K562 (cell line): ENCODE data around the gene CCT5. TPM values are rescaled to one million over a fixed set of nuclear protein-coding genes. Genes with fewer than 3 reads are reported as not detected.

Experiments used
- CC2D1A ChIP-seq: fragments of 450-650 bp; IDR thresholded peaks from 2 replicates; pipeline ENCODE4 v1.6.1; 2017; ENCODE audit warnings: mild to moderate bottlenecking
- CXXC5 ChIP-seq: fragments of 250-450 bp; sonication (Bioruptor Pico); IDR thresholded peaks from 2 replicates; pipeline ENCODE4 v1.8.0; 2022; ENCODE audit warnings: inconsistent platforms, mild to moderate bottlenecking, moderate library complexity
- HLTF ChIP-seq: fragments of 450-650 bp; IDR thresholded peaks from 2 replicates; pipeline ENCODE4 v1.6.1; 2016
- HSF4 ChIP-seq: fragments of 250-450 bp; sonication (Bioruptor Pico); IDR thresholded peaks from 2 replicates; pipeline ENCODE4 v2.1.2; 2022; ENCODE audit warnings: mild to moderate bottlenecking, moderate library complexity, borderline replicate concordance
- MCM3 ChIP-seq: fragments of 450-650 bp; IDR thresholded peaks from 2 replicates; pipeline ENCODE4 v1.6.1; 2016
- SNRNP70 ChIP-seq: fragments of 200-400 bp; formaldehyde crosslinking; optimal IDR thresholded peaks from 2 replicates; pipeline ENCODE3; 2017; ENCODE audit warnings: low read depth, low read length
- TAF15 ChIP-seq: fragments of 200-400 bp; formaldehyde crosslinking; IDR thresholded peaks from 2 replicates; pipeline ENCODE4 v1.6.1; 2017; ENCODE audit warnings: mild to moderate bottlenecking, low read depth, low read length, moderate library complexity
- TEAD2 ChIP-seq: fragments of 450-650 bp; IDR thresholded peaks from 2 replicates; pipeline ENCODE4 v1.6.1; 2016; ENCODE audit warnings: missing genetic modification characterization, control low read depth, missing compliant biosample characterization
- TFAM ChIP-seq: fragments of 250-450 bp; sonication (Bioruptor Pico); conservative IDR thresholded peaks from 2 replicates; pipeline ENCODE4 v1.5.0; 2021; ENCODE audit warnings: mild to moderate bottlenecking, moderate library complexity
- ZBTB8A ChIP-seq: fragments of 450-650 bp; IDR thresholded peaks from 2 replicates; pipeline ENCODE4 v1.6.1; 2018; ENCODE audit warnings: mild to moderate bottlenecking, moderate library complexity; ENCODE audit not compliant: partially characterized antibody
- ZFP36 ChIP-seq: fragments of 150-350 bp; IDR thresholded peaks from 2 replicates; pipeline ENCODE4 v1.6.1; 2018; ENCODE audit warnings: low read length, low read depth; ENCODE audit not compliant: partially characterized antibody
- ZNF23 ChIP-seq: fragments of 250-450 bp; sonication (Bioruptor Pico); IDR thresholded peaks from 2 replicates; pipeline ENCODE4 v1.4.0; 2020; ENCODE audit warnings: mild to moderate bottlenecking
- ZNF589 ChIP-seq: fragments of 200-800 bp; sonication (Bioruptor generic); IDR thresholded peaks from 2 replicates; pipeline ENCODE4 v1.6.1; 2016; ENCODE audit warnings: low read depth, missing genetic modification characterization, missing compliant biosample characterization
- ZNF668 ChIP-seq: fragments of 250-450 bp; sonication (Bioruptor Pico); IDR thresholded peaks from 2 replicates; pipeline ENCODE4 v1.8.0; 2022; ENCODE audit warnings: mild to moderate bottlenecking, inconsistent platforms
- polyA plus RNA-seq, 8 experiments: library from polyadenylated mRNA; depleted of rRNA in 4 of 8; stranded (reverse) in 5 of 8; unstranded in 3 of 8; fragments of >200 nt; fragmentation: Nextera tagmentation in 2 of 8; fragmentation: Illumina TruSeq in 1 of 8; extraction: Ambion mirVana in 2 of 8; extraction: Trizol in 1 of 8; gene quantifications; 2 replicates each; pipeline versions ENCODE4 v1.2.1 to v1.2.3, GENCODE V29; 2011 to 2014; ENCODE audit warnings: inconsistent platforms in 1 of 8, missing spikeins in 1 of 8
- total RNA-seq, 7 experiments: library from RNA; depleted of rRNA in 6 of 7; stranded (reverse); fragments of >200 nt in 6 of 7; fragmentation: Illumina TruSeq in 2 of 7; extraction: Trizol in 2 of 7; gene quantifications; 2 replicates each; pipeline versions ENCODE4 v1.2.1 to v1.2.3, GENCODE V29; 2011 to 2021; ENCODE audit warnings: low replicate concordance in 1 of 7
- TF ChIP-seq, protein P1 (sequence below): IDR thresholded peaks from 2 replicates; pipeline ENCODE4 v1.6.1; 2012; ENCODE audit warnings: low read depth, low read length, improper control_type of control experiment, borderline replicate concordance
- TF ChIP-seq, protein P2 (sequence below): fragments of 250-450 bp; sonication (Bioruptor Pico); IDR thresholded peaks from 2 replicates; pipeline ENCODE4 v1.4.0; 2020; ENCODE audit warnings: borderline replicate concordance
- TF ChIP-seq, protein P3 (sequence below): fragments of 250-450 bp; sonication (Bioruptor Pico); IDR thresholded peaks from 2 replicates; pipeline ENCODE4 v1.8.0; 2021; ENCODE audit warnings: mild to moderate bottlenecking, moderate library complexity
- TF ChIP-seq, protein P4 (sequence below): fragments of 150-350 bp; IDR thresholded peaks from 2 replicates; pipeline ENCODE4 v1.6.1; 2014; ENCODE audit warnings: low read depth, mild to moderate bottlenecking, low read length, borderline replicate concordance

CCT5 gene
- total and polyA plus RNA-seq, 9 of the 15 experiments (the other 6 are each of a cell fraction or from before 2014, with no cell fraction given) = 782 to 1,606 (median 1,153) TPM

DNA sequence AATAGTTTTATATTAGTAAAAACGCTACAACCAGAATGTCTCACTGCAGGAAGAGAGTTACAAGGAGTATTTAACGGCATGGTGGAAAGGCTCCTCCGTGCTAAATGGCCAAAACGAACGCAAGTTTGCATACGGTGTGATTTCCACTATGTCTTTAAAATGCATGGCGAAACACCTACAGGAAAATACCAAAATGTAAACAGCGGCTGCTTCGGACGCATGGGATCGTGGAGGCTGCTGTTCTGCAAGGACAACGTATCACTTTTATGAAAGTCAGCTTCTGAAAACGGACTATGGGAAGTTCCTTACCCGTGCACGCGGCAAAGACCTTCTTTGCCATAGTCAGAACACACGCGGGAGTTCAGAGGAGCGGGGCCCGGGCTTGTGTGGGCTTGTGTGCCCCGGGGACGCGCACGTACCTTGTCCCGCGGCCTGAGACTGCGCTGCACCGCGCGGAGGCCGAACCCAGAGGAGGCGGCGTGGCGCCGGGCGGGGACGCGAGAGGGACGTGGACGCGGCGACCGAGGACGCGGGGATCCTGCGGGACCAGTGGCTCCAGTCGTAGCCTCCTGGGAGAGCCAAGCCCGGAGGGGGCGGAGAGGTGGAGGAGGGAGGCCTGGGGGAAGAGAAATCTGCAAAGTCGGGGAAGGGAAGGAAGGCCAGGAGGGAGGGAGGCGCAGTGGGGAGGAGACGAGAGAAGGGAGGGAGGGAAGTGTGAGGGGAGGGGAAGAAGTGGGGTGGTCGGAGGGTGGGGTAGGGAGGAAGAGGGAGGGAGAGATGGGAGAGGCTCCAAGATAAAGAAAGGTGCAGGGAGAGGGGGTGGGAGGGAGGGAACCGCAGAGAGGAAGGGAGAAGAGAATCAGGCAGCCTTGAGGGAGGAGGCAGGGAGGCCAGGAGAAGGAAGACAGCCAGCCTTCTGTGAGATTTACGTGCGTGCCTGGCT, 57.4 kb downstream of the CCT5 start, which contains the start of gene CMBL (continued):
- TF ChIP-seq, protein P1, sequence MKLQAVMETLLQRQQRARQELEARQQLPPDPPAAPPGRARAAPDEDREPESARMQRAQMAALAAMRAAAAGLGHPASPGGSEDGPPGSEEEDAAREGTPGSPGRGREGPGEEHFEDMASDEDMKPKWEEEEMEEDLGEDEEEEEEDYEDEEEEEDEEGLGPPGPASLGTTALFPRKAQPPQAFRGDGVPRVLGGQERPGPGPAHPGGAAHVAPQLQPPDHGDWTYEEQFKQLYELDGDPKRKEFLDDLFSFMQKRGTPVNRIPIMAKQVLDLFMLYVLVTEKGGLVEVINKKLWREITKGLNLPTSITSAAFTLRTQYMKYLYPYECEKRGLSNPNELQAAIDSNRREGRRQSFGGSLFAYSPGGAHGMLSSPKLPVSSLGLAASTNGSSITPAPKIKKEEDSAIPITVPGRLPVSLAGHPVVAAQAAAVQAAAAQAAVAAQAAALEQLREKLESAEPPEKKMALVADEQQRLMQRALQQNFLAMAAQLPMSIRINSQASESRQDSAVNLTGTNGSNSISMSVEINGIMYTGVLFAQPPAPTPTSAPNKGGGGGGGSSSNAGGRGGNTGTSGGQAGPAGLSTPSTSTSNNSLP = no peak
- no peak for TF ChIP-seq SNRNP70
- TF ChIP-seq, protein P2, sequence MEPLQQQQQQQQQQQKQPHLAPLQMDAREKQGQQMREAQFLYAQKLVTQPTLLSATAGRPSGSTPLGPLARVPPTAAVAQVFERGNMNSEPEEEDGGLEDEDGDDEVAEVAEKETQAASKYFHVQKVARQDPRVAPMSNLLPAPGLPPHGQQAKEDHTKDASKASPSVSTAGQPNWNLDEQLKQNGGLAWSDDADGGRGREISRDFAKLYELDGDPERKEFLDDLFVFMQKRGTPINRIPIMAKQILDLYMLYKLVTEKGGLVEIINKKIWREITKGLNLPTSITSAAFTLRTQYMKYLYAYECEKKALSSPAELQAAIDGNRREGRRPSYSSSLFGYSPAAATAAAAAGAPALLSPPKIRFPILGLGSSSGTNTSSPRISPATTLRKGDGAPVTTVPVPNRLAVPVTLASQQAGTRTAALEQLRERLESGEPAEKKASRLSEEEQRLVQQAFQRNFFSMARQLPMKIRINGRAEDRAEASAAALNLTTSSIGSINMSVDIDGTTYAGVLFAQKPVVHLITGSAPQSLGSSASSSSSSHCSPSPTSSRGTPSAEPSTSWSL (CRISPR knock-in tag) = no peak
- TF ChIP-seq TEAD2 = no peak
- TF ChIP-seq MCM3 = no peak
- no peak for TF ChIP-seq ZNF668 (CRISPR knock-in tag)
- TF ChIP-seq ZNF589 = no peak; the same call in 1 of the 2 replicates
- TF ChIP-seq, protein P3, sequence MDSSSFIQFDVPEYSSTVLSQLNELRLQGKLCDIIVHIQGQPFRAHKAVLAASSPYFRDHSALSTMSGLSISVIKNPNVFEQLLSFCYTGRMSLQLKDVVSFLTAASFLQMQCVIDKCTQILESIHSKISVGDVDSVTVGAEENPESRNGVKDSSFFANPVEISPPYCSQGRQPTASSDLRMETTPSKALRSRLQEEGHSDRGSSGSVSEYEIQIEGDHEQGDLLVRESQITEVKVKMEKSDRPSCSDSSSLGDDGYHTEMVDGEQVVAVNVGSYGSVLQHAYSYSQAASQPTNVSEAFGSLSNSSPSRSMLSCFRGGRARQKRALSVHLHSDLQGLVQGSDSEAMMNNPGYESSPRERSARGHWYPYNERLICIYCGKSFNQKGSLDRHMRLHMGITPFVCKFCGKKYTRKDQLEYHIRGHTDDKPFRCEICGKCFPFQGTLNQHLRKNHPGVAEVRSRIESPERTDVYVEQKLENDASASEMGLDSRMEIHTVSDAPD (CRISPR knock-in tag) = no peak
- TF ChIP-seq TAF15 = no peak
- TF ChIP-seq CC2D1A = no peak
- no peak for TF ChIP-seq HSF4 (CRISPR knock-in tag)
- TF ChIP-seq ZBTB8A = no peak
- TF ChIP-seq HLTF = peak; percentile 97
- TF ChIP-seq CXXC5 = peak; percentile 88
- TF ChIP-seq ZFP36 = no peak
- TF ChIP-seq, protein P4, sequence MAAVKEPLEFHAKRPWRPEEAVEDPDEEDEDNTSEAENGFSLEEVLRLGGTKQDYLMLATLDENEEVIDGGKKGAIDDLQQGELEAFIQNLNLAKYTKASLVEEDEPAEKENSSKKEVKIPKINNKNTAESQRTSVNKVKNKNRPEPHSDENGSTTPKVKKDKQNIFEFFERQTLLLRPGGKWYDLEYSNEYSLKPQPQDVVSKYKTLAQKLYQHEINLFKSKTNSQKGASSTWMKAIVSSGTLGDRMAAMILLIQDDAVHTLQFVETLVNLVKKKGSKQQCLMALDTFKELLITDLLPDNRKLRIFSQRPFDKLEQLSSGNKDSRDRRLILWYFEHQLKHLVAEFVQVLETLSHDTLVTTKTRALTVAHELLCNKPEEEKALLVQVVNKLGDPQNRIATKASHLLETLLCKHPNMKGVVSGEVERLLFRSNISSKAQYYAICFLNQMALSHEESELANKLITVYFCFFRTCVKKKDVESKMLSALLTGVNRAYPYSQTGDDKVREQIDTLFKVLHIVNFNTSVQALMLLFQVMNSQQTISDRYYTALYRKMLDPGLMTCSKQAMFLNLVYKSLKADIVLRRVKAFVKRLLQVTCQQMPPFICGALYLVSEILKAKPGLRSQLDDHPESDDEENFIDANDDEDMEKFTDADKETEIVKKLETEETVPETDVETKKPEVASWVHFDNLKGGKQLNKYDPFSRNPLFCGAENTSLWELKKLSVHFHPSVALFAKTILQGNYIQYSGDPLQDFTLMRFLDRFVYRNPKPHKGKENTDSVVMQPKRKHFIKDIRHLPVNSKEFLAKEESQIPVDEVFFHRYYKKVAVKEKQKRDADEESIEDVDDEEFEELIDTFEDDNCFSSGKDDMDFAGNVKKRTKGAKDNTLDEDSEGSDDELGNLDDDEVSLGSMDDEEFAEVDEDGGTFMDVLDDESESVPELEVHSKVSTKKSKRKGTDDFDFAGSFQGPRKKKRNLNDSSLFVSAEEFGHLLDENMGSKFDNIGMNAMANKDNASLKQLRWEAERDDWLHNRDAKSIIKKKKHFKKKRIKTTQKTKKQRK = no peak
- no peak for TF ChIP-seq ZNF23
- TF ChIP-seq TFAM (CRISPR knock-in tag) = no peak
